LNCAP (cell line): ENCODE data around the gene DKK2.

Experiments used
- TF ChIP-seq, protein P1 (sequence below): fragments of 450-650 bp; IDR thresholded peaks from 2 replicates; pipeline ENCODE4 v1.5.1; 2017; ENCODE audit warnings: mild to moderate bottlenecking

DKK2 gene

DNA sequence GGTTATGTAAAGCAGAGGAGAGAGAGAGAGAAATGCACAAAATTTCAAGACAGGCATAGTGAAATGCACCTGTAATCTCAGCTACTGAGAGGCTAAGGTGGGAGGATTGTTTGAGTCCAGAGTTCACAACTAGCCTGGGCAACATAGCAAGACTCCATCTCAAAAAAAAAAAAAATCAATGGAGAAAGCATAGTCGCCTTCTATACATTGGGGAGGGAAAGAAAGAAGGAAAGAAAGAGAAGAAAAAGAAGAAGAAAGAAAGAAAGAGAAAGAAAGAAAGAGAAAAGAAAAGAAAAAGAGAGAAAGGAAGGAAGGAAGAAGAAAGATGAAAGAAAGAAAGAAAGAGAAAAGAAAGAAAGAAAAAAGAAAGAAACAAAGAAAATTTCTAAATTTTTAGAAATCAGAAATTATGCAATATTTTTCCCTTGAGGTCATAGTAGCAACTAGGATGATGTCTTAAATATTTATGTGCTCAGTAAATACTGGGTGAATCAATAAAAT is 53.4 kb downstream of the DKK2 start:
- TF ChIP-seq, protein P1, sequence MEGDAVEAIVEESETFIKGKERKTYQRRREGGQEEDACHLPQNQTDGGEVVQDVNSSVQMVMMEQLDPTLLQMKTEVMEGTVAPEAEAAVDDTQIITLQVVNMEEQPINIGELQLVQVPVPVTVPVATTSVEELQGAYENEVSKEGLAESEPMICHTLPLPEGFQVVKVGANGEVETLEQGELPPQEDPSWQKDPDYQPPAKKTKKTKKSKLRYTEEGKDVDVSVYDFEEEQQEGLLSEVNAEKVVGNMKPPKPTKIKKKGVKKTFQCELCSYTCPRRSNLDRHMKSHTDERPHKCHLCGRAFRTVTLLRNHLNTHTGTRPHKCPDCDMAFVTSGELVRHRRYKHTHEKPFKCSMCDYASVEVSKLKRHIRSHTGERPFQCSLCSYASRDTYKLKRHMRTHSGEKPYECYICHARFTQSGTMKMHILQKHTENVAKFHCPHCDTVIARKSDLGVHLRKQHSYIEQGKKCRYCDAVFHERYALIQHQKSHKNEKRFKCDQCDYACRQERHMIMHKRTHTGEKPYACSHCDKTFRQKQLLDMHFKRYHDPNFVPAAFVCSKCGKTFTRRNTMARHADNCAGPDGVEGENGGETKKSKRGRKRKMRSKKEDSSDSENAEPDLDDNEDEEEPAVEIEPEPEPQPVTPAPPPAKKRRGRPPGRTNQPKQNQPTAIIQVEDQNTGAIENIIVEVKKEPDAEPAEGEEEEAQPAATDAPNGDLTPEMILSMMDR = no peak

DNA sequence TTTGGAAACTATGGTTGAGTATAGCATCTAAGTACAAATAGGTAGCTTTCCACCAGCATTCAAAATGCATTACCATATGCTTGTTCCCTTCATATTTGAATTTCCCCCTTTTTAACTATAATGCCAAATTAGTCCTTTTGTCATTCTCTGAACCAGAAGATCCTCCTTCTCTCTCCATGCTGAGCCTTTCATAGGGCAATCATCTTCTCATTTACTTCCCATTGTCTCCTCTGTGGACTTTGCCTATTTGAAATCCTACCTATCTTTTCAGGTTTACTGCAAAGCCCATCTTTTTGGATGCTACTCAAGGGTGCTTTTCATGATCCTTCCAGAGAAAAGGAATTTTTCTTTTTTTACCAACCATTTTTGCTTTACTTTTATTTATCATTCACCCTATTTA is 54.7 kb downstream of the DKK2 start:
- TF ChIP-seq, protein P1 = no peak

GRCh38 chr4:106979476-106979875 is 56.6 kb downstream of the DKK2 start:
- TF ChIP-seq, protein P1 = no peak

GRCh38 chr4:106978046-106978774 is 57.9 kb downstream of the DKK2 start:
- TF ChIP-seq, protein P1 = no peak

GRCh38 chr4:106971636-106972035 is 64.5 kb downstream of the DKK2 start:
- TF ChIP-seq, protein P1 = no peak

DNA sequence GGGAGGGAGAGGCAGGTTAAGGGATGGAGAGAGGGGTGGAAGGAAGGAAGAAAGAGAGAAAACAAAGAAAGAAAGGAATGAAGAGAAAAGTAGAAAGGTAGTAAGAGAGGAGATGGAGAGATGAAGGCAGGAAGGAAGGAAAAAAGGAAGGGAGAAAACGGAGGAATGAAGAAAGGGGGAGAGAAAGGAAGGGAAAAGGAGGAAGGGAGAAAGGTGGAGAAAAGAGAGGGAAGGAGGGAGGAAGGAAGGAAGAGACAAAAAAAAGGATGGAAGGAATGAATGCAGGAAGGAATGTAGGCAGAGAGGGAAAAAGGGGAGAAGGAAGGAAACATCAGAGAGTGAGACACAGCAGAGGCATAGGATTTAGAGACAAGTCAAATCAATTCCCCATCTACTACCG is 68.2 kb downstream of the DKK2 start:
- TF ChIP-seq, protein P1 = no peak

GRCh38 chr4:106953036-106953705 is 82.9 kb downstream of the DKK2 start:
- TF ChIP-seq, protein P1 = no peak
